ENCODE measurements around the gene GPR3.

DNA sequence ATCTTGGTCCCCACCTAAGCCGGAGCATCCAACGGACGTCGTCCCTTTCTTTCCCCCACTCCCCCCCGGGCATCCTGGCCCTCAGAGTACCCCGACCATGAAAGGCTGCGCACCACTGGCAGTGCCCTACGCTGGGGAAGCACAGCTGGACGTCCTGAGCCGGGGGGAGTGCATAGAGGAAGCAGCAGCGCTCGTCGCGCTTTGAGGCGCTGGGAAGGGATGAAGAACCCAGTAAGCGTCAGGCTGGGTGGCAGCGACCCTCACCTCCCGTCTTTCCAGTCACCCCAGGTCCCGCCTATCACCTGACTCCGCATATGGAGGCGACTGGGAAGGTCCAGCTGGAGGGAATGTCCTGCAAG is 31.4 kb upstream of the GPR3 start:
- TF ChIP-seq, protein P1, sequence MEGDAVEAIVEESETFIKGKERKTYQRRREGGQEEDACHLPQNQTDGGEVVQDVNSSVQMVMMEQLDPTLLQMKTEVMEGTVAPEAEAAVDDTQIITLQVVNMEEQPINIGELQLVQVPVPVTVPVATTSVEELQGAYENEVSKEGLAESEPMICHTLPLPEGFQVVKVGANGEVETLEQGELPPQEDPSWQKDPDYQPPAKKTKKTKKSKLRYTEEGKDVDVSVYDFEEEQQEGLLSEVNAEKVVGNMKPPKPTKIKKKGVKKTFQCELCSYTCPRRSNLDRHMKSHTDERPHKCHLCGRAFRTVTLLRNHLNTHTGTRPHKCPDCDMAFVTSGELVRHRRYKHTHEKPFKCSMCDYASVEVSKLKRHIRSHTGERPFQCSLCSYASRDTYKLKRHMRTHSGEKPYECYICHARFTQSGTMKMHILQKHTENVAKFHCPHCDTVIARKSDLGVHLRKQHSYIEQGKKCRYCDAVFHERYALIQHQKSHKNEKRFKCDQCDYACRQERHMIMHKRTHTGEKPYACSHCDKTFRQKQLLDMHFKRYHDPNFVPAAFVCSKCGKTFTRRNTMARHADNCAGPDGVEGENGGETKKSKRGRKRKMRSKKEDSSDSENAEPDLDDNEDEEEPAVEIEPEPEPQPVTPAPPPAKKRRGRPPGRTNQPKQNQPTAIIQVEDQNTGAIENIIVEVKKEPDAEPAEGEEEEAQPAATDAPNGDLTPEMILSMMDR (IDR thresholded peaks at IDR 0.05; ENCODE audit: low read depth, low read length, missing input control) = no peak
- TF ChIP-seq, protein P2, sequence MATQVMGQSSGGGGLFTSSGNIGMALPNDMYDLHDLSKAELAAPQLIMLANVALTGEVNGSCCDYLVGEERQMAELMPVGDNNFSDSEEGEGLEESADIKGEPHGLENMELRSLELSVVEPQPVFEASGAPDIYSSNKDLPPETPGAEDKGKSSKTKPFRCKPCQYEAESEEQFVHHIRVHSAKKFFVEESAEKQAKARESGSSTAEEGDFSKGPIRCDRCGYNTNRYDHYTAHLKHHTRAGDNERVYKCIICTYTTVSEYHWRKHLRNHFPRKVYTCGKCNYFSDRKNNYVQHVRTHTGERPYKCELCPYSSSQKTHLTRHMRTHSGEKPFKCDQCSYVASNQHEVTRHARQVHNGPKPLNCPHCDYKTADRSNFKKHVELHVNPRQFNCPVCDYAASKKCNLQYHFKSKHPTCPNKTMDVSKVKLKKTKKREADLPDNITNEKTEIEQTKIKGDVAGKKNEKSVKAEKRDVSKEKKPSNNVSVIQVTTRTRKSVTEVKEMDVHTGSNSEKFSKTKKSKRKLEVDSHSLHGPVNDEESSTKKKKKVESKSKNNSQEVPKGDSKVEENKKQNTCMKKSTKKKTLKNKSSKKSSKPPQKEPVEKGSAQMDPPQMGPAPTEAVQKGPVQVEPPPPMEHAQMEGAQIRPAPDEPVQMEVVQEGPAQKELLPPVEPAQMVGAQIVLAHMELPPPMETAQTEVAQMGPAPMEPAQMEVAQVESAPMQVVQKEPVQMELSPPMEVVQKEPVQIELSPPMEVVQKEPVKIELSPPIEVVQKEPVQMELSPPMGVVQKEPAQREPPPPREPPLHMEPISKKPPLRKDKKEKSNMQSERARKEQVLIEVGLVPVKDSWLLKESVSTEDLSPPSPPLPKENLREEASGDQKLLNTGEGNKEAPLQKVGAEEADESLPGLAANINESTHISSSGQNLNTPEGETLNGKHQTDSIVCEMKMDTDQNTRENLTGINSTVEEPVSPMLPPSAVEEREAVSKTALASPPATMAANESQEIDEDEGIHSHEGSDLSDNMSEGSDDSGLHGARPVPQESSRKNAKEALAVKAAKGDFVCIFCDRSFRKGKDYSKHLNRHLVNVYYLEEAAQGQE (IDR thresholded peaks at IDR 0.05) = no peak
